HG03354 (cell line): ENCODE results near the gene SCIN.

Experiments
- ATAC-seq: cut with Tn5 transposase; IDR thresholded peaks from one replicate; pipeline ENCODE4 v1.9.1; 2021; ENCODE audit warnings: mild to moderate bottlenecking; ENCODE audit not compliant: unreplicated experiment, poor library complexity, severe bottlenecking

SCIN gene

GRCh38 chr7:12706900-12707536 lies 136.5 kb downstream of the SCIN start:
- no peak for ATAC-seq

- no peak for ATAC-seq
These were observed 137.8 kb downstream of the SCIN start for GRCh38 chr7:12708314-12708713.
